Mesendoderm (in vitro differentiated cells): ENCODE results near the gene C16orf86.

Experiments
- DNase-seq: peaks from one replicate; pipeline ENCODE4 v3.0.0; 2013
- H2AK5ac ChIP-seq: 2 replicates; pipeline ENCODE4 v1.6.1; 2013; ENCODE audit warnings: low read length, inconsistent platforms
- H2BK120ac ChIP-seq: 2 replicates; pipeline ENCODE4 v1.6.1; 2013; ENCODE audit warnings: low read depth, mild to moderate bottlenecking, low read length, moderate library complexity, mixed read lengths
- H2BK15ac ChIP-seq: replicated peaks from 2 replicates; pipeline ENCODE4 v1.6.1; 2013; ENCODE audit warnings: low read depth, mild to moderate bottlenecking, moderate library complexity
- H2BK5ac ChIP-seq: 2 replicates; pipeline ENCODE4 v1.6.1; 2013; ENCODE audit warnings: low read length, inconsistent platforms
- H3K18ac ChIP-seq: 2 replicates; pipeline ENCODE4 v1.6.1; 2013; ENCODE audit warnings: mild to moderate bottlenecking, low read length, mixed read lengths
- H3K23ac ChIP-seq: one replicate; pipeline ENCODE4 v1.6.1; 2013; ENCODE audit warnings: low read length
- H3K27ac ChIP-seq: 2 replicates; pipeline ENCODE4 v1.5.1; 2013; ENCODE audit warnings: low read depth, mild to moderate bottlenecking, inconsistent platforms, low read length, moderate library complexity
- H3K27me3 ChIP-seq: 2 replicates; pipeline ENCODE4 v1.6.1; 2013; ENCODE audit warnings: low read length, control low read depth, mild to moderate bottlenecking, inconsistent platforms; ENCODE audit not compliant: insufficient read depth, poor library complexity
- H3K36me3 ChIP-seq: 2 replicates; pipeline ENCODE4 v1.6.1; 2013; ENCODE audit warnings: low read length, inconsistent platforms; ENCODE audit not compliant: control insufficient read depth, insufficient read depth
- H3K4ac ChIP-seq: one replicate; pipeline ENCODE4 v1.6.1; 2013; ENCODE audit warnings: low read depth, mild to moderate bottlenecking, low read length, moderate library complexity
- H3K4me1 ChIP-seq: 2 replicates; pipeline ENCODE4 v1.6.1; 2013; ENCODE audit warnings: low read depth, low read length, inconsistent platforms; ENCODE audit not compliant: control insufficient read depth
- H3K4me2 ChIP-seq: 2 replicates; pipeline ENCODE4 v1.6.1; 2013; ENCODE audit warnings: low read length
- H3K4me3 ChIP-seq: 2 replicates; pipeline ENCODE4 v1.5.1; 2013; ENCODE audit warnings: mild to moderate bottlenecking, low read length
- H3K56ac ChIP-seq: one replicate; pipeline ENCODE4 v1.6.1; 2013; ENCODE audit warnings: low read length
- H3K79me1 ChIP-seq: 2 replicates; pipeline ENCODE4 v1.6.1; 2013; ENCODE audit warnings: low read length, inconsistent platforms
- H3K79me2 ChIP-seq: 2 replicates; pipeline ENCODE4 v1.6.1; 2013; ENCODE audit warnings: mild to moderate bottlenecking, low read length; ENCODE audit not compliant: control insufficient read depth, insufficient read depth
- H3K9ac ChIP-seq: 2 replicates; pipeline ENCODE4 v1.6.1; 2013; ENCODE audit warnings: low read length, inconsistent platforms
- H4K5ac ChIP-seq: one replicate; pipeline ENCODE4 v1.6.1; 2013; ENCODE audit warnings: low read length
- H4K8ac ChIP-seq: one replicate; pipeline ENCODE4 v1.6.1; 2013; ENCODE audit warnings: low read depth, mild to moderate bottlenecking, control low read depth, low read length, moderate library complexity
- WGBS: extraction: QIAGEN DNeasy Blood & Tissue Kit; methylation state at CpG from one replicate; pipeline ENCODE4 v1.1.7; 2013; ENCODE audit warnings: low lambda C conversion rate, missing lambda C conversion rate; ENCODE audit not compliant: insufficient coverage; ENCODE audit errors: extremely low coverage; 5-methylcytosine and 5-hydroxymethylcytosine counted together

Gene C16orf86

GRCh38 chr16:67672739-67673662 lies 6.4 kb downstream of the C16orf86 start:
- WGBS, result no CpG with 5 or more reads among the region's 13 CpGs
- peak; percentile 76 for DNase-seq

GRCh38 chr16:67673712-67674580 lies 7.3 kb downstream of the C16orf86 start:
- Histone ChIP-seq H3K4ac (no peak overlapping the region), H2AK5ac (no peak overlapping the region), H3K27ac (no peak overlapping the region), H3K4me3 (no peak overlapping the region), H3K18ac (no peak overlapping the region), H2BK15ac (no peak overlapping the region), H3K27me3 (no peaks in the 10 kb centered on the region), H2BK5ac (no peak overlapping the region), H3K4me1 (no peaks in the 10 kb centered on the region), H3K23ac (no peak overlapping the region), H3K9ac (no peak overlapping the region), H3K36me3 (no peaks in the 10 kb centered on the region), H2BK120ac (no peak overlapping the region), H3K79me1 (no peaks in the 10 kb centered on the region), H4K5ac (no peak overlapping the region), H3K4me2 (no peak overlapping the region), H3K56ac (no peak overlapping the region), H3K79me2 (no peaks in the 10 kb centered on the region), H4K8ac (no peak overlapping the region)
- WGBS, result no CpG with 5 or more reads among the region's 21 CpGs
- no peak for DNase-seq

More at GRCh38 chr16:67672739-67673662, 6.4 kb downstream of the C16orf86 start:
- H3K4me1 ChIP-seq, result no peaks in the 10 kb centered on the region
- no peak overlapping the region for H3K18ac ChIP-seq
- no peak overlapping the region for H4K8ac ChIP-seq
- H3K56ac ChIP-seq, result no peak overlapping the region
- H2BK120ac ChIP-seq, result no peak overlapping the region
- H3K9ac ChIP-seq, result no peak overlapping the region
- no peaks in the 10 kb centered on the region for H3K79me1 ChIP-seq
- H2AK5ac ChIP-seq, result no peak overlapping the region
- H2BK15ac ChIP-seq, result no peak overlapping the region
- no peaks in the 10 kb centered on the region for H3K27me3 ChIP-seq
- H4K5ac ChIP-seq, result no peak overlapping the region
- H3K36me3 ChIP-seq, result no peaks in the 10 kb centered on the region
- H3K23ac ChIP-seq, result no peak overlapping the region
- no peak overlapping the region for H3K4me2 ChIP-seq
- H3K4me3 ChIP-seq, result no peak overlapping the region
- H2BK5ac ChIP-seq, result no peak overlapping the region
- no peaks in the 10 kb centered on the region for H3K79me2 ChIP-seq
- H3K27ac ChIP-seq, result no peak overlapping the region
- H3K4ac ChIP-seq, result no peak overlapping the region

GRCh38 chr16:67674851-67675578 lies 8.4 kb downstream of the C16orf86 start:
- H3K18ac ChIP-seq, result no peak overlapping the region
- H3K23ac ChIP-seq, result no peak overlapping the region
- H2BK120ac ChIP-seq, result no peak overlapping the region
- no peak overlapping the region for H3K4ac ChIP-seq
- no peaks in the 10 kb centered on the region for H3K79me1 ChIP-seq
- no peak overlapping the region for H3K56ac ChIP-seq
- DNase-seq, result no peak
- H3K36me3 ChIP-seq, result no peaks in the 10 kb centered on the region
- no peak overlapping the region for H3K27ac ChIP-seq
- H3K4me2 ChIP-seq, result no peak overlapping the region
- no CpG with 5 or more reads among the region's 28 CpGs for WGBS
- no peak overlapping the region for H2AK5ac ChIP-seq
- H3K79me2 ChIP-seq, result no peaks in the 10 kb centered on the region
- H3K4me3 ChIP-seq, result no peak overlapping the region
- no peak overlapping the region for H2BK5ac ChIP-seq
- H4K8ac ChIP-seq, result no peak overlapping the region
- H3K9ac ChIP-seq, result no peak overlapping the region
- no peaks in the 10 kb centered on the region for H3K27me3 ChIP-seq
- H3K4me1 ChIP-seq, result no peaks in the 10 kb centered on the region
- H2BK15ac ChIP-seq, result no peak overlapping the region
- H4K5ac ChIP-seq, result no peak overlapping the region

- Histone ChIP-seq H3K4me3 (no peak overlapping the region), H2BK5ac (no peak overlapping the region), H4K5ac (no peak overlapping the region), H3K9ac (no peak overlapping the region), H4K8ac (no peak overlapping the region), H2BK120ac (no peak overlapping the region), H3K4me2 (no peak overlapping the region), H3K18ac (no peak overlapping the region), H3K79me2 (no peaks in the 10 kb centered on the region), H2BK15ac (no peak overlapping the region), H3K4ac (no peak overlapping the region), H3K79me1 (no peaks in the 10 kb centered on the region), H3K36me3 (no peaks in the 10 kb centered on the region), H3K23ac (no peak overlapping the region), H3K27me3 (no peaks in the 10 kb centered on the region), H3K4me1 (no peaks in the 10 kb centered on the region), H3K27ac (no peak overlapping the region), H2AK5ac (no peak overlapping the region), H3K56ac (no peak overlapping the region)
- no peak for DNase-seq
- WGBS, result no CpG with 5 or more reads among the region's 17 CpGs
Measured at GRCh38 chr16:67675579-67675935, 8.9 kb downstream of the C16orf86 start.

GRCh38 chr16:67675999-67676398 lies 9.4 kb downstream of the C16orf86 start:
- Histone ChIP-seq H3K9ac (no peak overlapping the region), H3K4ac (no peak overlapping the region), H2BK5ac (no peak overlapping the region), H2BK120ac (no peak overlapping the region), H3K4me3 (no peak overlapping the region), H3K4me1 (no peaks in the 10 kb centered on the region), H2BK15ac (no peak overlapping the region), H3K79me1 (no peaks in the 10 kb centered on the region), H3K56ac (no peak overlapping the region), H3K36me3 (no peaks in the 10 kb centered on the region), H4K8ac (no peak overlapping the region), H3K4me2 (no peak overlapping the region), H3K79me2 (no peaks in the 10 kb centered on the region), H4K5ac (no peak overlapping the region), H3K27ac (no peak overlapping the region), H2AK5ac (no peak overlapping the region), H3K18ac (no peak overlapping the region), H3K23ac (no peak overlapping the region), H3K27me3 (no peaks in the 10 kb centered on the region)
- WGBS, result no CpG with 5 or more reads among the region's 7 CpGs
- DNase-seq, result no peak
